Measurements from ENCODE around the gene ZDHHC20.

The ZDHHC20 gene

GRCh38 chr13:21436582-21436981 is 22.5 kb downstream of the ZDHHC20 start:
- H3K27ac ChIP-seq = no peak overlapping the region

GRCh38 chr13:21435687-21436151 is 23.4 kb downstream of the ZDHHC20 start:
- TF ChIP-seq CTCF (IDR thresholded peaks at IDR 0.05) = no peak
- no peak for TF ChIP-seq ZFX (IDR thresholded peaks at IDR 0.05; ENCODE audit: borderline replicate concordance)

More at GRCh38 chr13:21436582-21436981, 22.5 kb downstream of the ZDHHC20 start:
- TF ChIP-seq ZFX (IDR thresholded peaks at IDR 0.05; ENCODE audit: borderline replicate concordance) (no peak), CTCF (IDR thresholded peaks at IDR 0.05) (no peak)

GRCh38 chr13:21435231-21435630 is 23.9 kb downstream of the ZDHHC20 start:
- H3K27ac ChIP-seq = no peak overlapping the region
- no peak for TF ChIP-seq CTCF (IDR thresholded peaks at IDR 0.05)
- TF ChIP-seq ZFX (IDR thresholded peaks at IDR 0.05; ENCODE audit: borderline replicate concordance) = no peak

More at GRCh38 chr13:21435687-21436151, 23.4 kb downstream of the ZDHHC20 start:
- H3K27ac ChIP-seq = peak overlapping the region; percentile 28; the same call in 1 of the 2 replicates

- H3K27ac ChIP-seq = no peak overlapping the region
- no peak for TF ChIP-seq CTCF (IDR thresholded peaks at IDR 0.05)
- TF ChIP-seq ZFX (IDR thresholded peaks at IDR 0.05; ENCODE audit: borderline replicate concordance) = no peak
Measured at GRCh38 chr13:21434588-21434987, 24.5 kb downstream of the ZDHHC20 start.

GRCh38 chr13:21429211-21429610 is 29.9 kb downstream of the ZDHHC20 start:
- TF ChIP-seq ZFX (IDR thresholded peaks at IDR 0.05; ENCODE audit: borderline replicate concordance) = no peak
- no peak for TF ChIP-seq CTCF (IDR thresholded peaks at IDR 0.05)
- H3K27ac ChIP-seq = no peak overlapping the region

- TF ChIP-seq ZFX (IDR thresholded peaks at IDR 0.05; ENCODE audit: borderline replicate concordance) = no peak
- TF ChIP-seq CTCF (IDR thresholded peaks at IDR 0.05) = no peak
- no peak overlapping the region for H3K27ac ChIP-seq
Measured at GRCh38 chr13:21427741-21428140, 31.4 kb downstream of the ZDHHC20 start.

GRCh38 chr13:21426238-21426637 is 32.9 kb downstream of the ZDHHC20 start:
- TF ChIP-seq ZFX (IDR thresholded peaks at IDR 0.05; ENCODE audit: borderline replicate concordance) (no peak), CTCF (IDR thresholded peaks at IDR 0.05) (no peak)
- H3K27ac ChIP-seq = no peak overlapping the region

Measured in 22Rv1 (cell line).